Activated CD4-positive, alpha-beta T cell treated with anti-CD3 and anti-CD28 coated beads, Interleukin-2, amount 10 ng/mL, durations not matched to agents 7 days and 5 days (primary cell): ENCODE data around the gene CCL17. TPM values are rescaled to one million over a fixed set of nuclear protein-coding genes. Genes with fewer than 3 reads are reported as not detected.

Experiments
- CTCF ChIA-PET: fragments of 350-600 bp; sonication (Branson Sonifier 250); formaldehyde crosslinking; loops from one replicate; lab custom pipeline; 2021; ENCODE audit warnings: antibody characterized with exemption; lab: Charles Lee
- POLR2A ChIA-PET: fragments of 350-600 bp; sonication (Branson Sonifier 250); formaldehyde crosslinking; loops from one replicate; lab custom pipeline; 2021; ENCODE audit warnings: antibody characterized with exemption; lab: Charles Lee
- DNase-seq: peaks from one replicate; pipeline ENCODE4 v3.0.0-alpha.2; 2020
- H3K27ac Mint-ChIP-seq: one replicate; pipeline ENCODE4 v1.8.0; 2021; ENCODE audit warnings: mild to moderate bottlenecking, moderate library complexity, mixed read lengths
- H3K27me3 Mint-ChIP-seq: one replicate; pipeline ENCODE4 v1.8.0; 2021; ENCODE audit warnings: mixed read lengths
- H3K36me3 Mint-ChIP-seq: one replicate; pipeline ENCODE4 v1.8.0; 2021; ENCODE audit warnings: low read depth, mixed read lengths
- H3K4me1 Mint-ChIP-seq: one replicate; pipeline ENCODE4 v1.8.0; 2021; ENCODE audit warnings: mixed read lengths
- H3K4me3 Mint-ChIP-seq: one replicate; pipeline ENCODE4 v1.8.0; 2021; ENCODE audit warnings: mild to moderate bottlenecking, moderate library complexity, mixed read lengths
- H3K9me3 Mint-ChIP-seq: one replicate; pipeline ENCODE4 v1.8.0; 2021; ENCODE audit warnings: mixed read lengths
- total RNA-seq, 2 experiments: library from RNA; stranded (reverse); gene quantifications; one replicate each; pipeline ENCODE4 v1.2.3, GENCODE V29; 2021

The CCL17 gene
- total RNA-seq, 2 experiments from 2014 or later: 0.40 to 0.42 TPM

- H3K27ac Mint-ChIP-seq: peak within 1 kb of the TSS; percentile 98
- H3K36me3 Mint-ChIP-seq: peaks cover 25% of the 10 kb centered on the region
- POLR2A ChIA-PET: interaction anchor here (0.8 kb wide), 1 partner anchor 15 kb away, joined by 3 read pairs; the partner anchor contains the start of genes CIAPIN1 and COQ9
- no peaks in the 10 kb centered on the region for H3K27me3 Mint-ChIP-seq
- peaks cover 32% of the 10 kb centered on the region for H3K4me1 Mint-ChIP-seq
- DNase-seq: peak; percentile 93
- no peaks in the 10 kb centered on the region for H3K9me3 Mint-ChIP-seq
- CTCF ChIA-PET: interaction anchor here (0.6 to 3.7 kb wide), 28 partner anchors 9 to 649 kb away, joined by 3 to 40 read pairs (median 4); partner anchors contain the start of genes CCDC102A, CIAPIN1, COQ9 and DOK4
- H3K4me3 Mint-ChIP-seq: peak within 1 kb of the TSS; percentile 99
Observed at GRCh38 chr16:57462209-57462977, 57.8 kb downstream of the CCL17 start, which contains the start of gene POLR2C. Gene POLR2C (plus strand): TSS chr16:57462679. CDS start chr16:57462725, 46 bp downstream.

GRCh38 chr16:57462978-57463362 is 58.4 kb downstream of the CCL17 start:
- no peaks in the 10 kb centered on the region for H3K27me3 Mint-ChIP-seq
- H3K9me3 Mint-ChIP-seq: no peaks in the 10 kb centered on the region
- peaks cover 32% of the 10 kb centered on the region for H3K4me1 Mint-ChIP-seq
- peak overlapping the region; percentile 99 for H3K4me3 Mint-ChIP-seq
- DNase-seq: peak; percentile 17
- CTCF ChIA-PET: interaction anchor here (0.6 to 3.7 kb wide), 22 partner anchors 10 to 196 kb away, joined by 3 to 40 read pairs (median 4); partner anchors contain the start of genes CCDC102A, CIAPIN1, COQ9 and DOK4
- POLR2A ChIA-PET: no interaction called here
- peaks cover 28% of the 10 kb centered on the region for H3K36me3 Mint-ChIP-seq
- peak overlapping the region; percentile 98 for H3K27ac Mint-ChIP-seq

- ChIA-PET CTCF (interaction anchor here (1.6 kb wide), 1 partner anchor 12 kb away, joined by 5 read pairs; no protein-coding TSS in a partner anchor), POLR2A (no interaction called here)
- Mint-ChIP-seq H3K36me3 (peaks cover 35% of the 10 kb centered on the region), H3K4me3 (no peak overlapping the region), H3K4me1 (peaks cover 32% of the 10 kb centered on the region), H3K27ac (no peak overlapping the region), H3K9me3 (no peaks in the 10 kb centered on the region), H3K27me3 (no peaks in the 10 kb centered on the region)
- no peak for DNase-seq
Observed at GRCh38 chr16:57464523-57464922, 60.0 kb downstream of the CCL17 start.

Other genes starting within 250 kb of the CCL17 start
- gene PSME3IP1, start 218.7 kb upstream of the CCL17 start, total RNA-seq: 100 to 1,000 TPM; 115 to 137 TPM
- 10 to 100 TPM; 32.2 to 34.2 TPM for gene RSPRY1, start 218.4 kb upstream of the CCL17 start, total RNA-seq
- 10 to 100 TPM; 35.0 to 36.7 TPM for gene ARL2BP, start 159.5 kb upstream of the CCL17 start, total RNA-seq
- gene PLLP, start 120.1 kb upstream of the CCL17 start, total RNA-seq: under 1 TPM; 0.40 to 0.55 TPM
- under 1 TPM; 0.50 to 0.74 TPM for gene CCL22, start 46.0 kb upstream of the CCL17 start, total RNA-seq
- not detected for gene CX3CL1, start 32.3 kb upstream of the CCL17 start, total RNA-seq
- 10 to 100 TPM; 45.8 to 61.8 TPM for gene CIAPIN1, start 42.6 kb downstream of the CCL17 start, total RNA-seq
- 10 to 100 TPM; 39.8 to 41.1 TPM for gene COQ9, start 42.7 kb downstream of the CCL17 start, total RNA-seq
- 10 to 100 TPM; 54.0 to 55.0 TPM for gene POLR2C, start 57.9 kb downstream of the CCL17 start, total RNA-seq
- gene DOK4, start 81.7 kb downstream of the CCL17 start, total RNA-seq: 1 to 10 TPM; 2.3 to 2.7 TPM
- gene CCDC102A, start 131.8 kb downstream of the CCL17 start, total RNA-seq: 10 to 100 TPM in 1 of 2 experiments, 1 to 10 TPM in 1; 8.1 to 10.5 TPM
- gene ADGRG5, start 137.9 kb downstream of the CCL17 start, total RNA-seq: 1 to 10 TPM; 5.9 to 6.6 TPM
- 1 to 10 TPM; 2.2 to 2.9 TPM for gene ADGRG1, start 223.9 kb downstream of the CCL17 start, total RNA-seq